Hepatocyte (in vitro differentiated cells): ENCODE measurements around the gene TNNC2.

ENCODE experiments used
- CTCF ChIP-seq: fragments of 200-600 bp; sonication (generic); IDR thresholded peaks from 2 replicates; pipeline ENCODE4 v1.5.1; 2016; ENCODE audit warnings: antibody characterized with exemption, mild to moderate bottlenecking; ENCODE audit not compliant: poor library complexity
- EZH2 ChIP-seq: fragments of 200-600 bp; sonication (generic); IDR thresholded peaks from 2 replicates; pipeline ENCODE4 v1.6.1; 2016; ENCODE audit warnings: antibody characterized with exemption, mild to moderate bottlenecking, borderline replicate concordance
- EZH2phosphoT487 ChIP-seq: fragments of 200-600 bp; sonication (generic); IDR thresholded peaks from one replicate; pipeline ENCODE4 v1.6.1; 2018; ENCODE audit warnings: antibody characterized with exemption, mild to moderate bottlenecking, low read depth, moderate library complexity; ENCODE audit not compliant: unreplicated experiment, severe bottlenecking

DNA sequence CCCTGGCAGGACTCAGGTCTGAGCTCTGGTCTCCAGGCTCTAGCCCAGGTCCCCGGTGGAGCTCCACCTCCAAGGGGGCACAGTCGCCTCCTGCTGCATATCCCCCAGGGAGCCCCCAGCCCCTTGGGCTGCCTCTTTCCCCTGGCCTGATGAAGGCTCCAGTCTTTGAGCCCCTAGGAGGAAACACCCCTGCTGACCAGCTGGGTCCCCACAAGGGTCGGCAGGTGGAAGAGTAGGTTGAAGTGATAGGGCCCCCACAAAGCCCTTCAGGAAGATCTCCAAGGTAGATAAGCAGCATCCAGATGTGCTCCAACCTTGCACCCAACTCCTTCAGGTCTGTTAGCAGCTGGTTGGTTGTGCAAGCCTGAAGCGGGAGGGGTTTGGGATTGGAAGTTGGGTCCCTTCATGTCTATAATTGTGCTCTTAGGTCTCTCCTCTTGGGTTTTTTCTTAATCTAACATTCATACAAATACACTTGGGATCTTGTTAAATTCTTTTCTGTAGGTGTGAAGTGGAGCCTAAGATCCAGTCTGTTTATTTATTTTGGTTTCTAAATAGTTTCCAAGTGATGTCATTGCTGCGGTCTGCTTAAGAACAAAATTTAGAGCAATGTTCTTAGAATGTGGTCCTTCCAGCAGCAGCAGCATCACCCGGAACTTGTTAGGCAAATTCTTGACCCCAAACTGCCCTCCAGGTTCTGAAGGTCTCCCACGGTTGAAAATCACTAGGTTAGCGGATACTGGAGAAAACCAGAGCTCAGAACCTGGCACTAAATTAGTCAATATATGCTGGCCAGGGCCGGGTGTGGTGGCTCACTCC, 9.5 kb downstream of the TNNC2 start:
- TF ChIP-seq CTCF = no peak
- TF ChIP-seq EZH2 = no peak
- no peak for TF ChIP-seq EZH2phosphoT487
